ENCODE measurements around the gene SLC16A3.

GRCh38 chr17:82270651-82271050 is 41.8 kb downstream of the SLC16A3 start:
- TF ChIP-seq CTCF (IDR thresholded peaks at IDR 0.05; ENCODE audit: low read depth, low read length) (no peak), EZH2phosphoT487 (IDR thresholded peaks at IDR 0.05; ENCODE audit: low read depth) (no peak)

Measured in OCI-LY3 (cell line).